Muscle of leg (tissue), 11 donors: ENCODE results near the gene AHSA1. TPM values are rescaled to one million over a fixed set of nuclear protein-coding genes. Genes with fewer than 3 reads are reported as not detected.

Source experiments
- DNase-seq: peaks from one replicate; pipeline ENCODE4 v3.0.0; 2013
- H3K27ac ChIP-seq: one replicate; pipeline ENCODE4 v1.5.1; 2013; ENCODE audit warnings: mild to moderate bottlenecking, low read length, control low read depth
- H3K27me3 ChIP-seq: one replicate; pipeline ENCODE4 v1.6.1; 2013; ENCODE audit warnings: low read length; ENCODE audit not compliant: control insufficient read depth, insufficient read depth
- H3K36me3 ChIP-seq: one replicate; pipeline ENCODE4 v1.6.1; 2013; ENCODE audit warnings: low read length; ENCODE audit not compliant: control insufficient read depth, insufficient read depth
- H3K4me1 ChIP-seq: one replicate; pipeline ENCODE4 v1.6.1; 2013; ENCODE audit warnings: low read length; ENCODE audit not compliant: control insufficient read depth, insufficient read depth
- H3K4me3 ChIP-seq: one replicate; pipeline ENCODE4 v1.5.1; 2013; ENCODE audit warnings: low read length, control low read depth
- H3K9me3 ChIP-seq: replicated peaks from 2 replicates; pipeline ENCODE4 v1.6.1; 2013; ENCODE audit warnings: low read depth, low read length; ENCODE audit not compliant: control insufficient read depth
- WGBS: methylation state at CpG from one replicate; pipeline ENCODE4 v1.1.5; 2013; ENCODE audit warnings: missing lambda C conversion rate; ENCODE audit not compliant: insufficient coverage; 5-methylcytosine and 5-hydroxymethylcytosine counted together
- polyA plus RNA-seq, 8 donors: library from polyadenylated mRNA; unstranded; fragments of 120-200 nt; gene quantifications; one replicate each; pipeline versions ENCODE4 v1.2.1 to v1.2.3, GENCODE V29; 2013; ENCODE audit warnings: inconsistent platforms in 1 of 8, low replicate concordance in 1 of 8; ENCODE audit not compliant: insufficient read length in 8 of 8, insufficient read depth in 1 of 8
- total RNA-seq: library from RNA; stranded (reverse); fragments of 120-200 nt; gene quantifications from one replicate; pipeline ENCODE4 v1.2.4, GENCODE V29; 2013

Gene AHSA1
- total and polyA plus RNA-seq, 9 donors: 95.0 to 133 (median 113) TPM

DNA sequence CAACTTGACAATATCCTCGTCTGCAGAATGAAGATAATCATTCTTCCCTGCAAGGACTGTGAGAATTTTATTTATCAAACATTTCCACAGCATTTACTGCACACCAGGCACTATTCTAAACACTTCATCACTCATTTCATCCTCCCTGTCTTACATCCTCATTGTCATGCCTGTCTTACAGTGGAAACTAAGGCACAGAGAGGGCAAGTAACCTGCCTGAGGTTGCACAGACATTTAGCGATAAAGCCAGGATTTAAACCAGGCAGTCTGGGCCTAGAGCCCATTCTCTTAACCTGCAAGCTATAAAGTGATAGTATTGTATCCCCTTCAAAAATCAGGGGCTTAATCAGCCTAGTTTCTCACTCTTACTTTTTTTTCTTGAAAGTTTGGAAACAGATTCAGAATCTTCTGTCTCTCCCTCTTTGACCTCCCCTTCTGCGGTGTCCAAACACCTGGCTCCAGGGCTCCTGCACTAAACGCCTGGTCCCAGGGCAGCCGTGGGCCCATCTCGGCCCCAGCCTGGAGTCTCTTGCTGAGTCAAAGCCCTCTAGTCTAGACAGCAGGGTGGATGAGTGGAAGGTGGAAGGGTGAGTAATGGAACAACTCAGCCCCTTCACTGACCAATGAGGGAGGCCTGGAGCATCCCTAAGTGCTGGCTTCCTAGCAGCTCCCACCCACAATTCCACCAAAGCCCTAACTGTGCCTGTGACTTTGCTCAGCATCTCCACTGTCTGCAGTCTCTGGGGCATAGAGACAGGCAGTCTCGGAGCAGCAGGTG, 28.2 kb downstream of the AHSA1 start:
- Histone ChIP-seq H3K36me3 (no peaks in the 10 kb centered on the region), H3K27ac (no peak overlapping the region), H3K9me3 (no peaks in the 10 kb centered on the region), H3K27me3 (peaks cover 2% of the 10 kb centered on the region), H3K4me3 (no peak overlapping the region), H3K4me1 (no peaks in the 10 kb centered on the region)
- no peak for DNase-seq
- 74% methylated on average over 5 of the region's 7 CpGs for WGBS

DNA sequence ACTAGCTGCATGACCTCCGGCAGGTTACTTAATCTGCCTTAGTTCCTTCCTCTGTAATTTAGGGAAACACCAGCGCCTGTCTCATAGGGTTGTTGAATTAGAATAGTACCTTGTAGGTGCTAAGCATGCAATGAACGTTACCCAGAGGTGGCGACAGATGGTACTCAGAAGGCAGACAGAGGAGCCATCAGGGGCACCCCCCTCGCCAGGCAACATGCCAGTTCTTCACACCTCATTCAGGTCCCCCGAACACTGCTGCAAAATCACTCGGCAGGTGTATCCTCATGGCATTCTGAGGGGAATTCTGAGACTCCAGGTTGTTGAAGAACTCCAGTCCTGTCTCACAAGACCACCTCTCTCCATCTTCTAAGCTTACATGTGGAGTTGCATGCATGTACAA, 30.7 kb downstream of the AHSA1 start:
- DNase-seq: no peak
- H3K9me3 ChIP-seq: no peaks in the 10 kb centered on the region
- WGBS: 60% methylated on average over 1 of the region's 7 CpGs

DNA sequence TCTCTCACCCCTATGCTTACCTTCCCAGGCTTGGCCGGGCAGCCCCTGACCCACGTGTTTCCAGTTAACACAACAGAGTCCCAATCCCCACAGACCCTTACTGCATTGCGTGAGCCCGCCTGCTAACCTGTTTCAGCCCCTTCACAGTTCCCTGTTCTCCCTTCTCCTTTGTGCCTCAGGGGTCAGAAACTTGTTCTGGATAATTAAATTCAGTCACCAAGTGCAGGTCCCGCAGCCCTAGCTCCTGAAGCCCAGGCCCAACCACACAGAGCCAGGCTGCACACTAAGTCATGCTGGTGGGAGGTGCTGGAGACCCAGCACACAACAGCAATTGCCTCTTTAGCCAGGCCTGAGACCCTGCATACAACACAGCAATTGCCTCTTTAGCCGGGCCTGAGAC, 31.1 kb downstream of the AHSA1 start:
- DNase-seq: no peak
- H3K36me3 ChIP-seq: no peaks in the 10 kb centered on the region
- H3K4me1 ChIP-seq: no peaks in the 10 kb centered on the region
- WGBS: 50% methylated on average over 2 of the region's 6 CpGs
- peaks cover 2% of the 10 kb centered on the region for H3K27me3 ChIP-seq
- no peak overlapping the region for H3K27ac ChIP-seq
- no peaks in the 10 kb centered on the region for H3K9me3 ChIP-seq
- no peak overlapping the region for H3K4me3 ChIP-seq

More for the DNA sequence above, 30.7 kb downstream of the AHSA1 start:
- no peaks in the 10 kb centered on the region for H3K36me3 ChIP-seq
- H3K27me3 ChIP-seq: peaks cover 2% of the 10 kb centered on the region
- no peak overlapping the region for H3K27ac ChIP-seq
- H3K4me3 ChIP-seq: no peak overlapping the region
- H3K4me1 ChIP-seq: no peaks in the 10 kb centered on the region

DNA sequence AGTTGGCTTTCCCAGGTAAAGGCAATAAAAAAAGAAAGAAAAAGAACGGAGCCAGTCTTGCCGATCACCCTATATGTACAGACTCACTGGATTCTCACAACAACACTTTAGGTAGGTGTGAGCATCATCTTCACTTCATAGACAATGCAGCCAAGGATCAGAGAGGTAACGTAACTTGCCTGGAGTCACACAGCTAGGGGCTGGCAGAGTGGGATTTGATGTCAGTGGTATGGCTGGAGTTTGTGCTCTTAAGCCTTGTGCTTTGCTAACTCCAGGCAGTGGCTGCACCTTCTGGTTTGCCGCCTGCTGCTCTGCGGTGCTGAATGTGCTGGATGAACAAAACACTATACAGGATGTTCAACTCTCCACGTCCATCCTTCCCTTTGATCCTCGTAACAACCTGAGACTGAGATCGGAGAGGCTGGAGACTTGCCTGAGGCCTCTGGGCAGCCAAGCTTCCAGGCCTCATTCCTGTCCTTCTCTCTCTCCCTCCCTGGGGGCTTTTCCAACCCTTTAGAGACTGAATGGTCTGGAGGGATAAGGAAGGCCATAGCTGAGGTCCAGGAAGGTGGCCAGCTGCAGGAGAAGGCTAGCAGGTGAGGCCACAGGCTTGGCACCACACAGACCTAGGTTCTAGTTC, 32.6 kb downstream of the AHSA1 start:
- Histone ChIP-seq H3K27ac (no peak overlapping the region), H3K9me3 (no peaks in the 10 kb centered on the region), H3K4me3 (no peak overlapping the region), H3K4me1 (no peaks in the 10 kb centered on the region), H3K36me3 (no peaks in the 10 kb centered on the region), H3K27me3 (peaks cover 2% of the 10 kb centered on the region)
- no peak for DNase-seq
- WGBS: 65% methylated on average over 5 of the region's 8 CpGs

DNA sequence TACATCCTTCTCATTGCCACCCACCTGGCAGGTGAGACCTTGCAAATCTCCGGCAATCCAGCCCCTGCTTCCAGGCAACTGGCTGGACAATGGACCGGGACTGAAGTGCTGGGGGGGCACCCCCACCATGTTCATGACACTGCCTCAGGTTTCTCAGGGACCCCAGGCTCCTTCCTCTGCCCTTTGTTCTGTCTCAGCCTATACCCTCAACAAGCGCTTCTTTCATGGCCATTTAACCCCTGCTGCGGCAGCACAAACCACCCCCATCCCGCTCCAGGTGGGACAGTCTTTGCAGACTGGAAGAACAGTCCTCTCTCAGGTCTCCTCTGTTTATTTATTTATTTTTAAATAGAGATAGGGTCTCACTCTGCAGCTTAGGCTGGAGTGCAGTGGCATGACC, 33.2 kb downstream of the AHSA1 start:
- no peaks in the 10 kb centered on the region for H3K4me1 ChIP-seq
- no peak overlapping the region for H3K27ac ChIP-seq
- H3K9me3 ChIP-seq: no peaks in the 10 kb centered on the region
- H3K36me3 ChIP-seq: no peaks in the 10 kb centered on the region
- no peak overlapping the region for H3K4me3 ChIP-seq
- WGBS: 65% methylated on average over 4 of the region's 5 CpGs
- peaks cover 4% of the 10 kb centered on the region for H3K27me3 ChIP-seq
- no peak for DNase-seq

DNA sequence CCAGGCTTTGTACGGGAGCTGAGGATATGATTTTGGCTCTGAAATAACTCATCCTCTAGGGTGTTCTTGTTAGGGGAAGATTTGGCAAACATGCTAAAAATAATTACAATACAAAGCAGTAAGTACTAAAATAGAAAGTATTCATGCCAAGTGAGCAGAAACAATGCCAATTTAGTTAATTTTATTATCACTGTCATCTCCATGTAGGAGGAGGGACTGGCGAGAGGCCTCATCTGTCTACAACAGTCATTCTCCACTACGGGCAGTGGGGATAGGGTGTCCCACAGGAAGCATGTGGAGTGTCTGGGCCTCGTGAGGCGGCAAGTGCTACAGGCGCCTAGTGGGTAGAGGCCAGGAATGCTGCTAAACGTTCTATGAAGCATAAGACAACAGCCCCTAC, 37.4 kb downstream of the AHSA1 start:
- WGBS: no CpG with 5 or more reads among the region's 7 CpGs
- Histone ChIP-seq H3K4me1 (peaks cover 8% of the 10 kb centered on the region), H3K4me3 (no peak overlapping the region), H3K36me3 (no peaks in the 10 kb centered on the region), H3K27ac (no peak overlapping the region), H3K9me3 (no peaks in the 10 kb centered on the region), H3K27me3 (peaks cover 33% of the 10 kb centered on the region)
- DNase-seq: no peak

DNA sequence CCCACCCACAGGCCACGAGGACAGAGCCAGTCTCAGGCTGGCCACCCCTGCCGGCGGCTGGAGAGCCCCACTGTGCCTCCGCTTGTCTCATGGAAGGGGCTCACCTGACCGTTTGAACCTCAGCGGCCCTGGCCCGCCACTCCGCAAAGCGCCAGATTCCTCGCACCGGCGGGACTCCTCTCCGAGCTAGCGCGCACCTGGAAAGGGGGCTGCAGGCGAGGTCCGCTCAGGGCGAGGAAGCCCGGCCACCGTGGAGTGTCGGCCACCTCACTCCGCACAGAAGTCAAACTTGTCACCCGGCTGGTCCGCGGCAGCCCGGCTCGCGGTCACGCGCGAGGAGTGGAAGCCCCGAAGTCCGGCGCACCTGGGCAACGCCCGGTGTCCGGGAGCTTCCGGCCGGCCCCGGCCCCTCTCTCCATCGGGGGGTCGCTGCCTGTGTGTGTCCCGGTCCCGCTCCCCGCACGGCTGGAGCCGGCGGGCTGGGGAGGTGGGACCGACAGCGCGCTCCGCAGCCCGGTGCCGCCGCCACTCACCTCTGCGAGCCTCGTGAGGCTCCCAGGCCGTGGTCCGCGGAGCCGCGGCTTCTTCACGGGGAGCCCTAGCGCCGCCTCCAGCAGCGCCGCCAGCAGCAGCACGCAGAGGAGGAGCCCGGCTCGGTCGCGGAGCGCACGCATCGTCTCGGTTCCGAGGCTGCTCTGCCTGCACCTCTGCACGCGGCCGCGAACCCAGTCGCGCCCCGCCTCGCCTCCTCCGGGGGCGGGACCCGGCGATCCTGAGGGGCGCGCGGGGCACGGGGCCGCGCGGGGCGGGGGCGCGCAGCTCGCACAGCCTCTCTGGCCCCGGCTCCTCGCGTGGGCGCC, 40.5 kb downstream of the AHSA1 start, which contains the start of gene ISM2:
ISM2 (minus strand) TSS at position 697 of the 860 bp plus-strand sequence; CDS start at position 674, 23 bp downstream.
- H3K4me1 ChIP-seq: peaks cover 8% of the 10 kb centered on the region
- WGBS: under 1% methylated on average over 104 of the region's 104 CpGs
- DNase-seq: peak; percentile 44
- H3K36me3 ChIP-seq: no peaks in the 10 kb centered on the region
- no peak within 1 kb of the TSS for H3K27ac ChIP-seq
- H3K4me3 ChIP-seq: peak within 1 kb of the TSS; percentile 27
- H3K9me3 ChIP-seq: peaks cover 4% of the 10 kb centered on the region
- peaks cover 36% of the 10 kb centered on the region for H3K27me3 ChIP-seq

DNA sequence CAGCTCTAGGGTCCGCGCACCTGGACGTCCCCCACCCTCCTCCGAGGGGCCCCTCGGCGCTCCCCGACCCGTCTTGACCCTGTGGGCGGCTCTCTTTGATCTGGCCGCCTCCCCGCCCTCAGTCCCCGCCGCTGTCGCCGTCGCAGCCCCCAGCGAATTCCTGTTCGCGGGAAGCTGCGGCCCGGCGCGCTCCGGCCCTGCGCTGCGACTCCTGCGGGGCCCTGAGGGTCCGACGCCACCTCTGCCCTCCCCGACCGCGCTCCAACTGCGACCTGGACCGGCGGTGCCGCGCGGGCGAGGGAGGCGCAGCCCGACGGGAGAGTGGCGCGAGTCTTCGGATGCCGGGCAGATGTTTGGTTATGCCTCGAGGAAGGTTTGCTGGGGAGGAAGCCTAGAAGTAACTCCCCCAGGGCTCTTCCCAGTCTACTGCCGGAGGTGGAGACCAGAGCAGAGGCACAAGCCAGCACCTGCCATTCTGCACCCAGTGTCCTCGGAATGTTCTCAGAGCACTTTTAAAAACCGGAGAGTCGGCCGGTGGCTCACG, 41.2 kb downstream of the AHSA1 start:
- H3K27me3 ChIP-seq: peaks cover 36% of the 10 kb centered on the region
- H3K4me3 ChIP-seq: peak overlapping the region; percentile 27
- WGBS: 5% methylated on average over 46 of the region's 53 CpGs

DNA sequence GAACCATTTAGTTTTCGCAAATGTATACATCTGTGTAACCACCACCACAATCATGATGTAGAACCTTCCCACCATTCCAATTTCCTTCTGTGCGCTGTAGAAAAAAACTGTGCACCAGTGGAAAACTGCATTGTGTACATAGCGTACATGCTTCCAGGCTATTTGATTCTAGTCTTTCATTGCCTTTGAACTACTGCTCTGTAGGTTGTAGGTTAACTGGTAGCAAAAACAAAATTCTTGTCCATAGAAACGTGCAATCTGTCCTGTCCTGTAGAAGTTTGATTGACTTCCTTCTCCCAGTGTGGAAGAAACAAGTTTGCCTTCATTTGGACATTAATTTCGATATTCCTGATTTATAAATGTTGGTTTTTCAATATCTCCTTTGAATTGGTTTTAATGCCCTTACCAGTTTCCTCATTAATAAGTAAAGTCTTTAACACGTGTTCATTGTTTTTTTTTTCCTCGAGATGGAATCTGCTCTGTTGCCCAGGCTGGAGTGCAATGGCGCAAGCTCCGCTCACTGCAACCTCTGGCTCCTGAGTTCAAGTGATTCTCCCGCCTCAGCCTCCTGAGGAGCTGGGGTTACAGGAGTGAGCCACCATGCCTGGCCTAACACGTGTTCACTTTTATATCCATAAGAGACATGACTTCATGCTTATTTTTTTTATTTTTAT, 44.4 kb downstream of the AHSA1 start:
- 88% methylated on average over 5 of the region's 11 CpGs for WGBS

More for the DNA sequence above, 41.2 kb downstream of the AHSA1 start:
- no peaks in the 10 kb centered on the region for H3K36me3 ChIP-seq
- H3K4me1 ChIP-seq: peaks cover 8% of the 10 kb centered on the region
- H3K27ac ChIP-seq: no peak overlapping the region
- peaks cover 6% of the 10 kb centered on the region for H3K9me3 ChIP-seq
- DNase-seq: no peak

More for the DNA sequence above, 44.4 kb downstream of the AHSA1 start:
- no peak overlapping the region for H3K4me3 ChIP-seq
- H3K27me3 ChIP-seq: peaks cover 29% of the 10 kb centered on the region
- peaks cover 6% of the 10 kb centered on the region for H3K9me3 ChIP-seq
- peaks cover 2% of the 10 kb centered on the region for H3K36me3 ChIP-seq
- no peak overlapping the region for H3K27ac ChIP-seq
- DNase-seq: no peak
- peaks cover 8% of the 10 kb centered on the region for H3K4me1 ChIP-seq
